ENCODE measurements around the gene PTGDS. TPM values are rescaled to one million over a fixed set of nuclear protein-coding genes. Genes with fewer than 3 reads are reported as not detected.
A peak's percentile ranks its signal among the peaks of the same experiment; 100 is the strongest.

Gene PTGDS
- total and polyA plus RNA-seq, 9 of the 15 experiments (the other 6 are each of a cell fraction or from before 2014, with no cell fraction given), result 0.46 to 7.1 (median 2.0) TPM

- TF ChIP-seq, protein P1, sequence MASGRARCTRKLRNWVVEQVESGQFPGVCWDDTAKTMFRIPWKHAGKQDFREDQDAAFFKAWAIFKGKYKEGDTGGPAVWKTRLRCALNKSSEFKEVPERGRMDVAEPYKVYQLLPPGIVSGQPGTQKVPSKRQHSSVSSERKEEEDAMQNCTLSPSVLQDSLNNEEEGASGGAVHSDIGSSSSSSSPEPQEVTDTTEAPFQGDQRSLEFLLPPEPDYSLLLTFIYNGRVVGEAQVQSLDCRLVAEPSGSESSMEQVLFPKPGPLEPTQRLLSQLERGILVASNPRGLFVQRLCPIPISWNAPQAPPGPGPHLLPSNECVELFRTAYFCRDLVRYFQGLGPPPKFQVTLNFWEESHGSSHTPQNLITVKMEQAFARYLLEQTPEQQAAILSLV (tag; IDR thresholded peaks at IDR 0.05), result no peak
- TF ChIP-seq PHF20 (IDR thresholded peaks at IDR 0.05; ENCODE audit: partially characterized antibody) (no peak), ZNF354B (CRISPR knock-in tag; IDR thresholded peaks at IDR 0.05) (no peak), HDAC6 (IDR thresholded peaks at IDR 0.05; ENCODE audit: low read depth, low read length) (no peak), SPI1 (IDR thresholded peaks at IDR 0.05; ENCODE audit: borderline replicate concordance, low read depth, low read length) (peak; percentile 33; the same call in 1 of the 2 replicates), L3MBTL2 (IDR thresholded peaks at IDR 0.05) (no peak), SOX6 (IDR thresholded peaks at IDR 0.05) (no peak), SUPT5H (IDR thresholded peaks at IDR 0.05) (0 out of 2 replicates have a peak, but pooled peaks have one; percentile 39), PTRF (tag; IDR thresholded peaks at IDR 0.05) (no peak), PURB (CRISPR knock-in tag; IDR thresholded peaks at IDR 0.05; ENCODE audit: low read depth) (no peak), XRCC3 (IDR thresholded peaks at IDR 0.05) (no peak), HDAC2 (IDR thresholded peaks at IDR 0.05) (no peak), PKNOX1 (IDR thresholded peaks at IDR 0.05) (no peak), CREM (IDR thresholded peaks at IDR 0.05; ENCODE audit: low read depth) (no peak), TFAP4 (CRISPR knock-in tag; IDR thresholded peaks at IDR 0.05; ENCODE audit: borderline replicate concordance) (peak; percentile 99), XRCC4 (IDR thresholded peaks at IDR 0.05; ENCODE audit: extremely low read depth, insufficient read depth, insufficient read length) (no peak), MTA2 (IDR thresholded peaks at IDR 0.05; ENCODE audit: low read depth) (no peak)
- TF ChIP-seq, protein P2, sequence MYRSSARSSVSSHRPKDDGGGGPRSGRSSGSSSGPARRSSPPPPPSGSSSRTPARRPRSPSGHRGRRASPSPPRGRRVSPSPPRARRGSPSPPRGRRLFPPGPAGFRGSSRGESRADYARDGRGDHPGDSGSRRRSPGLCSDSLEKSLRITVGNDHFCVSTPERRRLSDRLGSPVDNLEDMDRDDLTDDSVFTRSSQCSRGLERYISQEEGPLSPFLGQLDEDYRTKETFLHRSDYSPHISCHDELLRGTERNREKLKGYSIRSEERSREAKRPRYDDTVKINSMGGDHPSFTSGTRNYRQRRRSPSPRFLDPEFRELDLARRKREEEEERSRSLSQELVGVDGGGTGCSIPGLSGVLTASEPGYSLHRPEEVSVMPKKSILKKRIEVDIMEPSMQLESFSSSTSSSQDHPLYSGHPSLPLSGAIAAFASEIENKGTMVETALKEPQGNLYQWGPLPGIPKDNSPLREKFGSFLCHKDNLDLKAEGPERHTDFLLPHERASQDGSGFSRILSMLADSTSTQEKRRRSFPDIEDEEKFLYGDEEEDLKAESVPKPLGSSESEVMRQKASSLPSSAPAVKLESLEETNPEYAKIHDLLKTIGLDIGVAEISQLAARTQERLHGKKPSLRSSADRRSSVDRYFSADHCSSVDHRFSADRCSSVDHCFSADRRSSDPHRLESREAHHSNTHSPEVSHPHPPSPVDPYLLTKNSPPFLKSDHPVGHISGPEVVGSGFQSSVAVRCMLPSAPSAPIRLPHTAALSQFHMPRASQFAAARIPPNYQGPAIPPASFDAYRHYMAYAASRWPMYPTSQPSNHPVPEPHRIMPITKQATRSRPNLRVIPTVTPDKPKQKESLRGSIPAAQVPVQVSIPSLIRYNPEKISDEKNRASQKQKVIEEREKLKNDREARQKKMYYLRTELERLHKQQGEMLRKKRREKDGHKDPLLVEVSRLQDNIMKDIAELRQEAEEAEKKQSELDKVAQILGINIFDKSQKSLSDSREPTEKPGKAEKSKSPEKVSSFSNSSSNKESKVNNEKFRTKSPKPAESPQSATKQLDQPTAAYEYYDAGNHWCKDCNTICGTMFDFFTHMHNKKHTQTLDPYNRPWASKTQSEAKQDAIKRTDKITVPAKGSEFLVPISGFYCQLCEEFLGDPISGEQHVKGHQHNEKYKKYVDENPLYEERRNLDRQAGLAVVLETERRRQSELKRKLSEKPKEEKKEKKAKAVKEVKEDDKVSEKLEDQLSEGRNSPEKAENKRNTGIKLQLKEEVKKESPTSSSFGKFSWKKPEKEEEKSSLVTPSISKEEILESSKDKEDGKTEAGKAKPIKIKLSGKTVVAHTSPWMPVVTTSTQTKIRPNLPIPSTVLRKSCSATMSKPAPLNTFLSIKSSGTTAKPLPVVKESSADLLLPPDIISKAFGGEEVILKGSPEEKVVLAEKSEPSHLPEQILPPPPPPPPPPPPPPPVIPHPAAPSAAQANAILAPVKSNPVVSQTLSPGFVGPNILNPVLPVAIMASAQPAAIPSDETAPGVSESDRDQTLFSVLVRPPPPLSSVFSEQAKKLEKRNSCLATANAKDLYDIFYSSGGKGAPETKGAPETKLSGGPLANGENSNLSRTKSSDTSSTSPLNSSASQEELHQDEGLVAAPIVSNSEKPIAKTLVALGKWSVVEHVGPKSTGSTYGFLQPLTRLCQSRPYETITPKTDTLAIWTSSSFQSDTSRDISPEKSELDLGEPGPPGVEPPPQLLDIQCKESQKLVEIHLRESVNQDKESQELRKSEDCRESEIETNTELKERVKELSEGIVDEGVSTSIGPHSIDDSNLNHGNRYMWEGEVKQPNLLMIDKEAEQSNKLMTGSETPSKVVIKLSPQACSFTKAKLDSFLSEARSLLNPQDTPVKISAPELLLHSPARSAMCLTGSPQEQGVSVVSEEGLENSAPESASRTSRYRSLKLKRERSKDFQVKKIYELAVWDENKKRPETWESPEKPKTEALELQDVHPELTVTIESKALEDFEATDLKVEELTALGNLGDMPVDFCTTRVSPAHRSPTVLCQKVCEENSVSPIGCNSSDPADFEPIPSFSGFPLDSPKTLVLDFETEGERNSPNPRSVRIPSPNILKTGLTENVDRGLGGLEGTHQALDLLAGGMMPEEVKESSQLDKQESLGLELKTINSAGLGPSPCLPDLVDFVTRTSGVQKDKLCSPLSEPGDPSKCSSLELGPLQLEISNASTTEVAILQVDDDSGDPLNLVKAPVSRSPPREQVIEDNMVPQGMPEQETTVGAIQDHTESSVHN (IDR thresholded peaks at IDR 0.05; ENCODE audit: borderline replicate concordance in 1 of 2, low read depth in 1 of 2), result no peak
Observed at GRCh38 chr9:136996361-136997292, 19.3 kb downstream of the PTGDS start, which contains the start of gene CLIC3 (continued).
